Panc1 (cell line): ENCODE measurements around the gene ZKSCAN4. TPM values are rescaled to one million over a fixed set of nuclear protein-coding genes. Genes with fewer than 3 reads are reported as not detected.

ENCODE experiments used
- ATAC-seq: fragments of 200-7000 bp; cut with Tn5 transposase; 2 replicates; pipeline ENCODE4 v1.9.1; 2020; ENCODE audit warnings: mild to moderate bottlenecking, moderate library complexity
- BruUV-seq: library from RNA; stranded (reverse); fragments of 400-500 nt; replicated peaks from 2 replicates; lab custom pipeline; 2021; lab: Mats Ljungman, UMichigan
- CTCF ChIA-PET: fragments of 300-600 bp; sonication (Branson Sonifier 250); formaldehyde crosslinking; loops from one replicate; lab custom pipeline; 2022; ENCODE audit warnings: antibody characterized with exemption; lab: Charles Lee
- POLR2A ChIA-PET: fragments of 300-600 bp; sonication (Branson Sonifier 250); formaldehyde crosslinking; loops from one replicate; lab custom pipeline; 2022; ENCODE audit warnings: antibody characterized with exemption; lab: Charles Lee
- DNase-seq: peaks from one replicate; pipeline ENCODE4 v3.0.0-alpha.2; 2010; ENCODE audit warnings: low read depth, low spot score
- H3K27ac ChIP-seq: 2 replicates; pipeline ENCODE4 v1.5.1; 2011; ENCODE audit warnings: mild to moderate bottlenecking, low read length, inconsistent platforms
- H3K27me3 ChIP-seq: fragments of 200-500 bp; sonication (Bioruptor generic); 2 replicates; pipeline ENCODE4 v1.6.0; 2014; ENCODE audit warnings: low read length, inconsistent platforms; ENCODE audit not compliant: control insufficient read depth, insufficient read depth
- H3K36me3 ChIP-seq: fragments of 200-500 bp; sonication (Bioruptor generic); 2 replicates; pipeline ENCODE4 v1.5.1; 2014; ENCODE audit warnings: inconsistent platforms, mild to moderate bottlenecking, low read length, moderate library complexity; ENCODE audit not compliant: control insufficient read depth, insufficient read depth
- H3K4me1 ChIP-seq: 2 replicates; pipeline ENCODE4 v1.5.1; 2011; ENCODE audit warnings: inconsistent platforms, mild to moderate bottlenecking, low read length, moderate library complexity; ENCODE audit not compliant: control insufficient read depth, insufficient read depth
- H3K4me3 ChIP-seq, 2 experiments: 2 replicates each; pipeline ENCODE4 v1.5.1; 2011 to 2012; ENCODE audit warnings: low read depth in 2 of 2, low read length in 2 of 2, mild to moderate bottlenecking in 2 of 2, inconsistent platforms in 1 of 2, moderate library complexity in 1 of 2
- H3K9me3 ChIP-seq: fragments of 200-500 bp; sonication (Bioruptor generic); 2 replicates; pipeline ENCODE4 v1.5.1; 2014; ENCODE audit warnings: low read depth, mild to moderate bottlenecking, inconsistent platforms, low read length, moderate library complexity; ENCODE audit not compliant: control insufficient read depth, insufficient read depth
- CTCF ChIP-seq: fragments of 450-650 bp; IDR thresholded peaks from 2 replicates; pipeline ENCODE4 v1.5.1; 2017; ENCODE audit warnings: mild to moderate bottlenecking
- POLR2AphosphoS5 ChIP-seq: IDR thresholded peaks from 2 replicates; pipeline ENCODE4 v1.6.1; 2012; ENCODE audit warnings: mild to moderate bottlenecking, low read depth, low read length, moderate library complexity
- SIN3A ChIP-seq: IDR thresholded peaks from 2 replicates; pipeline ENCODE4 v1.6.1; 2012; ENCODE audit warnings: low read depth, mild to moderate bottlenecking, low read length, moderate library complexity, borderline replicate concordance; ENCODE audit not compliant: insufficient read depth
- TCF7L2 ChIP-seq: IDR thresholded peaks from 2 replicates; pipeline ENCODE4 v1.6.1; 2011; ENCODE audit warnings: mild to moderate bottlenecking, low read depth, low read length, inconsistent platforms
- in situ Hi-C: cut with HindIII; loops from 2 replicates; pipeline ENCODE4 v1.10.0; 2016; ENCODE audit warnings: low sequenced_read_pairs, low pct_unique_long_range_greater_than_20kb
- intact Hi-C: fragments of 100-400 bp; cut with micrococcal nuclease; formaldehyde crosslinking; loops from one replicate; pipeline ENCODE4 v1.10.0; 2022; ENCODE audit not compliant: unreplicated experiment
- total RNA-seq: library from RNA; stranded (reverse); gene quantifications from one replicate; pipeline ENCODE4 v1.2.1, GENCODE V29; 2021; ENCODE audit not compliant: unreplicated experiment
- TF ChIP-seq, protein P1 (sequence below), 2 experiments: IDR thresholded peaks; 2 replicates each; pipeline ENCODE4 v1.6.1; 2011 to 2012; ENCODE audit warnings: low read depth in 2 of 2, control low read depth in 1 of 2, low read length in 1 of 2, mild to moderate bottlenecking in 1 of 2, moderate library complexity in 1 of 2; ENCODE audit not compliant: insufficient read depth in 1 of 2

The ZKSCAN4 gene
- total RNA-seq, 1 experiment from 2014 or later: 4.4 TPM

DNA sequence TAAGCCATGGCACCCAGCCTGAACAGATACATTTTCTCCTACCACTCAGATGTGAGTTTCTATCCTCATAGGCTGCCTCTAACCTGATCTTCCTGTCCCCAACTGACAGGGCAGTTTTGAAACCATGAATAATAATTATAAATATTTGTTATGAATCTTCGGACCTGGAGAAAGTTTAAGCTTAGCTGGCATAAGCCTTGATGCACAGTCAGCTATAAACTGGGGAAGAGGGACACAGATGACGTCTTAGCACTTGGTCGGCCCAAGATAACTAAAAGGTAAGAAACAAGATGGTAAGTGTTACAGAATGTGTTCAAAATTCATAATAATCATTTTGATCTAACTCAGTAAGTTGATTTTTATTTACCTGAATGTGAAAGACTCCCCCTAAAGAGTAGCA, 8.1 kb downstream of the ZKSCAN4 start:
- Histone ChIP-seq H3K4me1 (no peaks in the 10 kb centered on the region), H3K4me3 (no peak overlapping the region), H3K27me3 (no peaks in the 10 kb centered on the region), H3K9me3 (no peaks in the 10 kb centered on the region), H3K27ac (no peak overlapping the region), H3K36me3 (no peaks in the 10 kb centered on the region; the same call in 1 of the 2 replicates)
- TF ChIP-seq, protein P1, sequence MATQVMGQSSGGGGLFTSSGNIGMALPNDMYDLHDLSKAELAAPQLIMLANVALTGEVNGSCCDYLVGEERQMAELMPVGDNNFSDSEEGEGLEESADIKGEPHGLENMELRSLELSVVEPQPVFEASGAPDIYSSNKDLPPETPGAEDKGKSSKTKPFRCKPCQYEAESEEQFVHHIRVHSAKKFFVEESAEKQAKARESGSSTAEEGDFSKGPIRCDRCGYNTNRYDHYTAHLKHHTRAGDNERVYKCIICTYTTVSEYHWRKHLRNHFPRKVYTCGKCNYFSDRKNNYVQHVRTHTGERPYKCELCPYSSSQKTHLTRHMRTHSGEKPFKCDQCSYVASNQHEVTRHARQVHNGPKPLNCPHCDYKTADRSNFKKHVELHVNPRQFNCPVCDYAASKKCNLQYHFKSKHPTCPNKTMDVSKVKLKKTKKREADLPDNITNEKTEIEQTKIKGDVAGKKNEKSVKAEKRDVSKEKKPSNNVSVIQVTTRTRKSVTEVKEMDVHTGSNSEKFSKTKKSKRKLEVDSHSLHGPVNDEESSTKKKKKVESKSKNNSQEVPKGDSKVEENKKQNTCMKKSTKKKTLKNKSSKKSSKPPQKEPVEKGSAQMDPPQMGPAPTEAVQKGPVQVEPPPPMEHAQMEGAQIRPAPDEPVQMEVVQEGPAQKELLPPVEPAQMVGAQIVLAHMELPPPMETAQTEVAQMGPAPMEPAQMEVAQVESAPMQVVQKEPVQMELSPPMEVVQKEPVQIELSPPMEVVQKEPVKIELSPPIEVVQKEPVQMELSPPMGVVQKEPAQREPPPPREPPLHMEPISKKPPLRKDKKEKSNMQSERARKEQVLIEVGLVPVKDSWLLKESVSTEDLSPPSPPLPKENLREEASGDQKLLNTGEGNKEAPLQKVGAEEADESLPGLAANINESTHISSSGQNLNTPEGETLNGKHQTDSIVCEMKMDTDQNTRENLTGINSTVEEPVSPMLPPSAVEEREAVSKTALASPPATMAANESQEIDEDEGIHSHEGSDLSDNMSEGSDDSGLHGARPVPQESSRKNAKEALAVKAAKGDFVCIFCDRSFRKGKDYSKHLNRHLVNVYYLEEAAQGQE (IDR thresholded peaks at IDR 0.05; ENCODE audit: insufficient read depth in 1 of 2, low read depth in 2 of 2, low read length in 1 of 2): no peak
- TF ChIP-seq POLR2AphosphoS5 (no peak), SIN3A (no peak), TCF7L2 (no peak), CTCF (no peak)
- ATAC-seq: no peak
- in situ Hi-C loops: no loop called here
- no peak for DNase-seq
- POLR2A ChIA-PET: no interaction called here
- intact Hi-C loops: no loop called here
- CTCF ChIA-PET: no interaction called here
- BruUV-seq: no TSS peak

DNA sequence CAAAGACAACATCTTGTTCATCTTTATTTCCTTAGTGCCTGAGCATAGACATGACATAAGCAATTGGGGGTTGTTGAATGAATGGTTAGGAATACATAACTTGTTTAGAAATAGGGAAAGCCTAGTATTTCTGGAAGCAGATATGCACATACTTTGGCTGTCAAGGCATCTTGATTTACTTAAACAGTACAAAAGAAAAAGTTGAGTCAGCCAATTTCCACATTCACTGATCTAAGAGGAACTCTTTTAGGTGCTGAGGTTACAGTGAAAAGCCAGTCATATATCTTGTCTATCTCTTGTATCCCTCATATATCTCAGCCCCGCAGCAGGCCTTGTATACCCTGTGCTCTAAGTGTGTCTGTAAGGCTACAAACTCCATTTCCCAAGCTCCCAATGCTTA, 11.6 kb downstream of the ZKSCAN4 start:
- ChIA-PET CTCF (no interaction called here), POLR2A (no interaction called here)
- intact Hi-C loops: no loop called here
- TF ChIP-seq TCF7L2: no peak
- TF ChIP-seq SIN3A: no peak
- TF ChIP-seq, protein P1 (IDR thresholded peaks at IDR 0.05; ENCODE audit: insufficient read depth in 1 of 2, low read depth in 2 of 2, low read length in 1 of 2): no peak
- TF ChIP-seq POLR2AphosphoS5: no peak
- TF ChIP-seq CTCF: no peak
- Histone ChIP-seq H3K4me1 (no peaks in the 10 kb centered on the region), H3K27ac (no peak overlapping the region), H3K27me3 (no peaks in the 10 kb centered on the region), H3K9me3 (no peaks in the 10 kb centered on the region), H3K4me3 (no peak overlapping the region), H3K36me3 (no peaks in the 10 kb centered on the region)
- ATAC-seq (no peak), DNase-seq (no peak)
- BruUV-seq: no TSS peak
- in situ Hi-C loops: no loop called here
